Activated CD8-positive, alpha-beta memory T cell treated with anti-CD3 and anti-CD28 coated beads, Interleukin-2, amount 50 U/mL, for 4 hours (primary cell): ENCODE data around the gene KCNV2.
"Not testable (repeated sequence)": the region's sequence is repeated elsewhere in the genome, so short reads cannot be mapped to it uniquely, and the experiment has no call there.

Experiments used
- DNase-seq: peaks from one replicate; pipeline ENCODE4 v3.0.0-alpha.2; 2020

KCNV2 gene

DNA sequence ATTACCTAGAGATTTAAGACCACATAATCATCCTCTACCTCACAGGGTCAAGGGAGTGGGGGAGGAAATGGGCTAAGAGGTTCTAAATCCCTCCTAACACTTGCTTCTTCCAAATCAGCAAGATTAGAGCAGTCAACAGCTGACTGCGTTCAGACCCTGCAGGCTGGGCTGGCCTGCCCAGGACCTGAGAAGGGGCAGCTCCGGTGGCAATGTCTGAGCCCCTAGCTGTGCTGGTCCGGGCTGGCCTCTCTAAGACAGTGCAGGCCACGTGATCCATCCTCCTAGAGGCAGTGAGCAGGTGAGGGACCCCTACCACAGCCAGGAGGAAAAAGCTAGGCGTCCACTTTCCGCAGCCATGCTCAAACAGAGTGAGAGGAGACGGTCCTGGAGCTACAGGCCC lies at the start of gene KCNV2:
KCNV2 (plus strand) TSS at position 126 of the 400 bp plus-strand sequence; CDS start at position 356, 230 bp downstream.
- no peak for DNase-seq

- DNase-seq, result no peak
Observed at GRCh38 chr9:2673161-2673560, 44.1 kb upstream of the KCNV2 start.

- DNase-seq, result no peak
Observed at GRCh38 chr9:2674141-2674824, 43.0 kb upstream of the KCNV2 start.

DNA sequence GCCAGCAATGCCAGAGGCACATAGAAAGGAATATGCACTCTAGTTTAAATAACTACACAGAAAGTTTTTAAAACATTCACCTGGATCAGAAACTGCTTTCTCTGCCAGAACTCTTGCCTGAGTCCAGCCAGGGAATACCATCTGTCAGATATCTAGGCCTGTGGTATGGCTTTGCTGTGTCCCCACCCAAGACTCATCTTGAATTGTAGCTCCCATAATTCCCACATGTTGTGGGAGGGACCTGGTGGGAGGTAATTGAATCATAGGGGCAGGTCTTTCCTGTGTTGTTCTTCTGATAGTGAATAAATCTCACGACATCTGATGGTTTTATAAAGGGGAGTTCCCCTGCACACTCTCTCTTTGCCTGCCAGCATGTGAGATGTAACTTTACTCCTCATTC lies 41.5 kb upstream of the KCNV2 start:
- no peak for DNase-seq

DNA sequence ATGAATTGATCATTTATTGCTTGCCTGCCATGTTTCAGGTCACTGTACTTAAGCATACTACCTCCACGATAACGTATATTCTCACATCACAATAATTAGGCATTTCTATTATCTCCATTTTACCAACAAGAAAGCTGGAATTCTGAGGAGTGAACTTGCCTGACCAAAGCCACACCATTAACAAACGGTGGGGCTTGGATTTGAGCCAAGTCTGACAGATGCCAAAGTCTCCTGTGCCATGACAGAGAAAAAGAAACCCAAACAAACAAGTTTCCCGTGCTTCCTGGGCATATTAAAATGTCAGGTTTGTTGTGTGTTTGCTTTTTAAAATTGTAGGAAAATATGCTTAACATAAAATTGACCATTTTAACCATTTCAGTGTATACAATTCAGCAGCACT lies 40.8 kb upstream of the KCNV2 start:
- DNase-seq, result no peak

GRCh38 chr9:2677915-2678889 lies 39.1 kb upstream of the KCNV2 start:
- no peak for DNase-seq

DNA sequence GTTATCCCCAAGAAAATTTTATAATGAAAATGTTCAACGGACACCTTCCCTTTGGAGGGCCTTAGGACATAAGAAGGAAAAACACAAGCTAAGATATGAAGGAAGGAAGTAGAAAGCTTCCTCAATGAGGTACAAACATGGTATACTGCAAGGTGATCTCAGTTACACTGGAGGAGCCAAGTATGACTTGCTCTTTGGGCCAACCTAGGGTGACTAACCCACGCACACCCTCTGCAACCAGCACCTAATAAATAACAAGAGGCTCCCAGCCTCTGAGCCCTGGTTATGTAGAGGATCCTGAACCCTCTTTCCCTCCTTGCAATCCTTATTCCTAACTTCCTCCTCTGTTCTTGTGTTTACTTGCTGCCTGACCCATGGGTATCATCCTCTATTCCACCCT lies 38.3 kb upstream of the KCNV2 start:
- DNase-seq, result no peak

- no peak for DNase-seq
Observed at GRCh38 chr9:2681981-2682380, 35.3 kb upstream of the KCNV2 start.

GRCh38 chr9:2686911-2687310 lies 30.4 kb upstream of the KCNV2 start:
- no peak for DNase-seq

DNA sequence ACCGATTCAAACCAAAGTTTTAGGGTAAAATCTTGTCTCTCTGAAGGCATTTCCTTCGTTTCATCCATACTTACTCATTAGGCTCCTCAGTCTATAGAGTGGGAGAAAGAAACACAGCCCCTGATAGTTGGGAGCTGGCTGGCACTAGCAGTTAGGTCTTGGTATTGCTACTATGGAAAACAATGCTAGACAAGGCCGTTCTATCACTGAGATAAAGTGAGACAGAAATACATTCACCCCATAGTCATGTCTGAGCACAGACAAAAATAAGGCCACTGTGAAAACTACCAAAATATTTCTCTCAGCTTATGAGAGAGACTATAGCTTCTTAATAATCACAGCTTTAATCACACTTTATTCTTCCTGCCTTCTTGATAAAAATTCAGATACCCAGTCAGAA lies 28.7 kb upstream of the KCNV2 start:
- DNase-seq, result no peak

DNA sequence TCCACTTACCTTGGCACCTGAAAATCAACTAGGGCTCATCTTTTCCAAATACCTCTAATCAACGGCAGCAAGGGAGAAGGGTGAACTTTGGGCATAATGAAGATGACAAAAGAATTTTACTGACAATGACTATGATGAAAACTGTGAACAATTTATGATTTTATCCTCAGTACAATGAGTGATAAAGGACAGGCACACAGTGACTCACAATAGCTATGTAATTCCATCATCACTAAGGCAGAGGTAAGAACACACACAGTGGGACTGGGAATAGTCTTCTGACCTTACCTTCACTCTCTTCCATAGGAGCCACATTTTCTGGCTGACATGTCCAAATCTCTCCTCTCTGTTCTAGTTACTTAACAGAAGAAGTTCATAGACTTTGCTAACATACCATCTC lies 26.1 kb upstream of the KCNV2 start:
- DNase-seq, result no peak

GRCh38 chr9:2691626-2692025 lies 25.7 kb upstream of the KCNV2 start:
- DNase-seq, result no peak

GRCh38 chr9:2693056-2693455 lies 24.3 kb upstream of the KCNV2 start:
- DNase-seq, result no peak

- no peak for DNase-seq
Observed at GRCh38 chr9:2697492-2697891, 19.8 kb upstream of the KCNV2 start.

- no peak for DNase-seq
Observed at GRCh38 chr9:2700398-2700797, 16.9 kb upstream of the KCNV2 start.

- DNase-seq, result no peak
Observed at GRCh38 chr9:2700909-2701550, 16.3 kb upstream of the KCNV2 start.

DNA sequence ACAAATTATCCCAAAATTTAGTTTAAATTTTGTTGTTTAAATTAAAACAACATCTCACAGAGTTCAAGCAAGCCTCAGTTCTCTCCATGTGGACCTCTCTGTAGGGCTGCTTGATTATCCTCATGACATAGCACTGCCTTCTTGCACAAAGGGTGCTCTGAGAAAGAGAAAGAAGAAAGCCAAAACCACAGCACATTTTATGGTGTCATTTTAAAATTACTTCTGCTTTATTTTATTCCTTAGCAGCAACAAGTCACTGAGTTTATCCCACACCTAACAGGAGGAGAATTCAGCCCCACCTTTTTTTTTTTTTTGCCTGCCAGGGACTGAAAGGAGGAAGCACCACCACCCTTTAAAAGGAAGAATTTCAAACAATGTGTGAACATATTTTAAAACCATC lies 12.8 kb upstream of the KCNV2 start:
- no peak for DNase-seq

GRCh38 chr9:2707256-2707655 lies 10.1 kb upstream of the KCNV2 start:
- not testable (repeated sequence) for DNase-seq

DNA sequence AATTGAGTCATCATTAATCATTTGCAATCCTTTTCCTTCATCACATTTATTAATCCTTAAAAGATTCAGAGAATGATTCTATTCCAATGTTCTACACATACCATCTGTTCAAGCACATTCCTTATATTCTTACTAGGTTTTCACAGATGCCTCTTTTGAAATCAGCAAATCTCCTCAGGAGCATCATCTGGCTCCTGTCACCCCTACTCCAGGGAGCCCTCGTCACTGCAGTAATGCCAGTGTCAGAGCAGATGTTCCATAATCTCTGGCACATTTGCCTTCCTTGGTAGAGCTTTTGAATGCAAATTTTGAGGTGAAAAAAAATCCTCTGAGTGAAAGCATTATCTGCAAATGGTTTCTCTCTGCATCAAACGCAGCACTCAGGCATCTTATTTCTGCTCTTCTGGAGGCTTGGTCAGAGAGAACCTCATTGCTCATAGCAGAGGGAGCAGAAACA lies 7.6 kb upstream of the KCNV2 start:
- no peak for DNase-seq

DNA sequence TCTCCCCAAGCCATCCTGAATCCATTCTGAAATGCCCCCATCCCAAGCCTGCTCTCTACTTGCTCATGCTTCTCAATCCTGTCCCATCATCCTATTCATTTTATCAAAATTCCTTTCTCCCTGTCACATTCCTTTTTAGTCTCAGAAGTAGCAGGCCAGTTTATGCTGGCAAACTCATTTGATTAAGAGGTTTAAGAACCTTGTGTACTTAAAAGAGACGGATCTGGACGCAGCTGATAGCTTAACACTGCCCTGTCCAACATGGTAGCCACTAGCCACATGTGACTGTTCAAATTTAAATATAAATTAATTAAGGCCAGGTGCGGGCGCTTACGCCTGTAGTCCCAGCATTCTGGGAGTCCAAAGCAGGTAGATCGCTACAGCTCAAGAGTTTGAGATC lies 5.6 kb upstream of the KCNV2 start:
- DNase-seq, result no peak

- no peak for DNase-seq
Observed at GRCh38 chr9:2718001-2718697, 839 bp downstream of the KCNV2 start.

GRCh38 chr9:2718698-2719033 lies 1.4 kb downstream of the KCNV2 start:
- no peak for DNase-seq

- no peak for DNase-seq
Observed at GRCh38 chr9:2720179-2720654, 2.9 kb downstream of the KCNV2 start.
